Neural progenitor cell (in vitro differentiated cells): ENCODE results near the gene BAIAP2. TPM values are rescaled to one million over a fixed set of nuclear protein-coding genes. Genes with fewer than 3 reads are reported as not detected.

Experiments used
- DNase-seq: peaks from one replicate; pipeline ENCODE4 v3.0.0-alpha.2; 2016; ENCODE audit warnings: low spot score
- H2AFZ ChIP-seq: fragments of 200-600 bp; sonication (generic); replicated peaks from 2 replicates; pipeline ENCODE4 v1.6.1; 2016; ENCODE audit warnings: antibody characterized with exemption
- H3F3A ChIP-seq: fragments of 200-600 bp; sonication (generic); 2 replicates; pipeline ENCODE4 v1.6.1; 2016; ENCODE audit warnings: antibody characterized with exemption, low read depth
- H3K27ac ChIP-seq: fragments of 200-600 bp; sonication (generic); 2 replicates; pipeline ENCODE4 v1.5.1; 2016; ENCODE audit warnings: mild to moderate bottlenecking
- H3K27me3 ChIP-seq: fragments of 200-600 bp; sonication (generic); 2 replicates; pipeline ENCODE4 v1.6.1; 2016; ENCODE audit warnings: mild to moderate bottlenecking, moderate library complexity
- H3K36me3 ChIP-seq: fragments of 200-600 bp; sonication (generic); 2 replicates; pipeline ENCODE4 v1.5.1; 2016
- H3K4me1 ChIP-seq: fragments of 200-600 bp; sonication (generic); 2 replicates; pipeline ENCODE4 v1.6.1; 2016; ENCODE audit warnings: mixed run types
- H3K4me2 ChIP-seq: fragments of 200-600 bp; sonication (generic); 2 replicates; pipeline ENCODE4 v1.6.1; 2016
- H3K4me3 ChIP-seq: fragments of 200-600 bp; sonication (generic); 2 replicates; pipeline ENCODE4 v1.5.1; 2016
- H3K79me2 ChIP-seq: fragments of 200-600 bp; sonication (generic); 2 replicates; pipeline ENCODE4 v1.6.1; 2016; ENCODE audit warnings: low read depth
- H3K9ac ChIP-seq: fragments of 200-600 bp; sonication (generic); 2 replicates; pipeline ENCODE4 v1.6.1; 2016
- H3K9me3 ChIP-seq: fragments of 200-600 bp; sonication (generic); 2 replicates; pipeline ENCODE4 v1.5.1; 2016; ENCODE audit warnings: low read depth
- H4K20me1 ChIP-seq: fragments of 200-600 bp; sonication (generic); 2 replicates; pipeline ENCODE4 v1.6.1; 2016; ENCODE audit warnings: low read depth
- H3K27ac Mint-ChIP-seq: 3 replicates; pipeline ENCODE4 v1.8.0; 2021; ENCODE audit warnings: mixed read lengths
- H3K27me3 Mint-ChIP-seq: 2 replicates; pipeline ENCODE4 v1.8.0; 2022; ENCODE audit warnings: low read depth, mild to moderate bottlenecking, inconsistent platforms, moderate library complexity, mixed read lengths; ENCODE audit not compliant: insufficient read depth
- H3K36me3 Mint-ChIP-seq: 3 replicates; pipeline ENCODE4 v1.8.0; 2021; ENCODE audit warnings: mixed read lengths
- H3K4me1 Mint-ChIP-seq: 3 replicates; pipeline ENCODE4 v1.8.0; 2021; ENCODE audit warnings: mixed read lengths
- H3K4me3 Mint-ChIP-seq: 3 replicates; pipeline ENCODE4 v1.8.0; 2021; ENCODE audit warnings: mild to moderate bottlenecking, moderate library complexity, mixed read lengths
- H3K9me3 Mint-ChIP-seq: 3 replicates; pipeline ENCODE4 v1.8.0; 2020; ENCODE audit warnings: mixed read lengths
- EZH2 ChIP-seq: fragments of 200-600 bp; sonication (generic); IDR thresholded peaks from 2 replicates; pipeline ENCODE4 v1.6.1; 2017; ENCODE audit warnings: antibody characterized with exemption, mild to moderate bottlenecking, moderate library complexity
- EZH2phosphoT487 ChIP-seq: fragments of 200-600 bp; sonication (generic); IDR thresholded peaks from 2 replicates; pipeline ENCODE4 v1.6.1; 2017; ENCODE audit warnings: antibody characterized with exemption
- total RNA-seq: library from RNA; depleted of rRNA; stranded (reverse); fragments of >200 nt; gene quantifications from 2 replicates; pipeline ENCODE4 v1.2.3, GENCODE V29; 2015; ENCODE audit warnings: low replicate concordance
- TF ChIP-seq, protein P1 (sequence below): fragments of 200-600 bp; sonication (generic); IDR thresholded peaks from 2 replicates; pipeline ENCODE4 v1.5.1; 2017; ENCODE audit warnings: antibody characterized with exemption, mild to moderate bottlenecking

BAIAP2 gene
- total RNA-seq, 1 donor from 2014 or later = 15.6 TPM

DNA sequence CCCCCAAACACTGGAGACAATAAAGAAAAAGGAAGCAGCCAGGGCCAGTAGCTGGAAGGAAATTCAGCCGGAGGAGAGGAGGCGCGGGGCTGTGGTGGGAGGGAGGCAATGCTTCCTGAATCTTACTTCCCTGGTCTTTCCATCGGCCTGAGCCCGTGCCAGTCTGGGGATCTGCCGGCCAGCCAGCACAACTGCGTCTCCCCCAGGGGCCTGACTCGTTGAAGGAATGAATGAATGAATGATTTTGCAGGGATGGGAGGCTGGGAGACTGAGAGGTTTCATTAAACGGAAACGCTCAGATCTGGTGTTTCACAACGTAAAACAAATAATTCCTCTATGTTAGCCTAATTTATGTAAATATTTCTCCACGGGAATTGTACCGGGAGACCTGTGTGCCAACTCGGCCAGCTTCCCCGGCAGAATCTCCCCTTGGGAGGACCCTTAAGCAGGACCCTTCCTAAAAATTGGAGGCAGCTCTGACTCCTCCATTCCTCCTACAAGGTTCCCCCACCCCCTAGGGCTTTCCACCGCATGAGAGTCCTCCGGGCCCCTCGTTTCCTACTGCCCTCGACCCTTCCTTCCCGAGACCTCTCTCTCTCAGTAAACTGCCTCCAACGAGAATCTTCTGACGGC, 1.3 kb upstream of the BAIAP2 start:
- H3K4me3 ChIP-seq = peak overlapping the region; percentile 91
- peaks cover 24% of the 10 kb centered on the region for H3K27me3 ChIP-seq
- no peak overlapping the region for H3K27ac ChIP-seq
- Mint-ChIP-seq H3K27me3 (peaks cover 11% of the 10 kb centered on the region), H3K4me1 (peaks cover 47% of the 10 kb centered on the region), H3K9me3 (no peaks in the 10 kb centered on the region), H3K36me3 (peaks cover 18% of the 10 kb centered on the region), H3K27ac (peak overlapping the region; percentile 57), H3K4me3 (peak overlapping the region; percentile 94)
- peaks cover 39% of the 10 kb centered on the region for H4K20me1 ChIP-seq
- DNase-seq = no peak
- H3K9ac ChIP-seq = peak overlapping the region; percentile 28
- no peaks in the 10 kb centered on the region for H3F3A ChIP-seq
- H3K4me1 ChIP-seq = peaks cover 12% of the 10 kb centered on the region
- TF ChIP-seq EZH2 = no peak
- TF ChIP-seq, protein P1, sequence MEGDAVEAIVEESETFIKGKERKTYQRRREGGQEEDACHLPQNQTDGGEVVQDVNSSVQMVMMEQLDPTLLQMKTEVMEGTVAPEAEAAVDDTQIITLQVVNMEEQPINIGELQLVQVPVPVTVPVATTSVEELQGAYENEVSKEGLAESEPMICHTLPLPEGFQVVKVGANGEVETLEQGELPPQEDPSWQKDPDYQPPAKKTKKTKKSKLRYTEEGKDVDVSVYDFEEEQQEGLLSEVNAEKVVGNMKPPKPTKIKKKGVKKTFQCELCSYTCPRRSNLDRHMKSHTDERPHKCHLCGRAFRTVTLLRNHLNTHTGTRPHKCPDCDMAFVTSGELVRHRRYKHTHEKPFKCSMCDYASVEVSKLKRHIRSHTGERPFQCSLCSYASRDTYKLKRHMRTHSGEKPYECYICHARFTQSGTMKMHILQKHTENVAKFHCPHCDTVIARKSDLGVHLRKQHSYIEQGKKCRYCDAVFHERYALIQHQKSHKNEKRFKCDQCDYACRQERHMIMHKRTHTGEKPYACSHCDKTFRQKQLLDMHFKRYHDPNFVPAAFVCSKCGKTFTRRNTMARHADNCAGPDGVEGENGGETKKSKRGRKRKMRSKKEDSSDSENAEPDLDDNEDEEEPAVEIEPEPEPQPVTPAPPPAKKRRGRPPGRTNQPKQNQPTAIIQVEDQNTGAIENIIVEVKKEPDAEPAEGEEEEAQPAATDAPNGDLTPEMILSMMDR = no peak
- H3K4me2 ChIP-seq = peak overlapping the region; percentile 90
- peaks cover 25% of the 10 kb centered on the region for H3K79me2 ChIP-seq
- no peaks in the 10 kb centered on the region for H3K36me3 ChIP-seq
- no peaks in the 10 kb centered on the region for H3K9me3 ChIP-seq
- H2AFZ ChIP-seq = no peak overlapping the region

DNA sequence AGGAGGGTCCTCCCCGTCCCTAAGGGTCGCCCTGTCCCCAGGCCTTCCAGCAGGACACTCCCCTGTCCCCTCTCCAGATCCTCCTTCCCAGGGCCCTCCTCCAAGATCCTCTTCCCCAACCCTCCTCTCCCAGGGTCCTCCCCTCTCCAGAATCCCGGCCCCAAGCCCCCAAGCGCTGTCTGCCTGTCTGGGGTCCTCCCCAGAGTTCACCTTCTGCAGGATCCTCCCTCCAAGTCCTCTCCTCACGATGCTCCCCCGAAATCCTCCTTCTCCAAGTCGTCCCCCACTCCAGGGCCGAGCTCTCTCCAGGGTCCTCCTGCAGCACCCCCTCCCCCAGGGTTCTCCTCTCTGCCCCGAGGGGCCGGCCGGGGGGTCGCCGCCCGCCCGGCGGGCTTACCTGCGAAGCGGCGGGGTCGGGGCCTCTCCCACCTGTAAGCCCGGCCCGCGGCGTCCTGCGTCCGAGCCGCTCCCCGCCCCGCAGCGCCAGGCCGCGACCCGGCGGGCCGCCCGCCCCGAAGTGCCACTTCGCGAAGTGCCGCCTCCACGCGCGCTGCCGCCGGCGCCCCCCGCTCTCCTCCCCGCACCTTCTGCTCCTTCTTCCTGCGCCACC, 678 bp upstream of the BAIAP2 start:
- peak; percentile 62 for DNase-seq
- Mint-ChIP-seq H3K27ac (peak overlapping the region; percentile 57), H3K36me3 (peaks cover 20% of the 10 kb centered on the region), H3K4me3 (peak overlapping the region; percentile 94), H3K27me3 (peaks cover 11% of the 10 kb centered on the region), H3K9me3 (no peaks in the 10 kb centered on the region), H3K4me1 (peaks cover 47% of the 10 kb centered on the region)
- Histone ChIP-seq H3K4me3 (peak overlapping the region; percentile 91), H3K79me2 (peaks cover 31% of the 10 kb centered on the region), H3K4me2 (peak overlapping the region; percentile 90), H3K27me3 (peaks cover 24% of the 10 kb centered on the region), H3K9ac (peak overlapping the region; percentile 28), H4K20me1 (peaks cover 42% of the 10 kb centered on the region), H3K27ac (no peak overlapping the region), H3K9me3 (no peaks in the 10 kb centered on the region), H2AFZ (no peak overlapping the region), H3K4me1 (peaks cover 12% of the 10 kb centered on the region), H3K36me3 (no peaks in the 10 kb centered on the region), H3F3A (no peaks in the 10 kb centered on the region)
- TF ChIP-seq EZH2 (peak; percentile 30), EZH2phosphoT487 (no peak)

DNA sequence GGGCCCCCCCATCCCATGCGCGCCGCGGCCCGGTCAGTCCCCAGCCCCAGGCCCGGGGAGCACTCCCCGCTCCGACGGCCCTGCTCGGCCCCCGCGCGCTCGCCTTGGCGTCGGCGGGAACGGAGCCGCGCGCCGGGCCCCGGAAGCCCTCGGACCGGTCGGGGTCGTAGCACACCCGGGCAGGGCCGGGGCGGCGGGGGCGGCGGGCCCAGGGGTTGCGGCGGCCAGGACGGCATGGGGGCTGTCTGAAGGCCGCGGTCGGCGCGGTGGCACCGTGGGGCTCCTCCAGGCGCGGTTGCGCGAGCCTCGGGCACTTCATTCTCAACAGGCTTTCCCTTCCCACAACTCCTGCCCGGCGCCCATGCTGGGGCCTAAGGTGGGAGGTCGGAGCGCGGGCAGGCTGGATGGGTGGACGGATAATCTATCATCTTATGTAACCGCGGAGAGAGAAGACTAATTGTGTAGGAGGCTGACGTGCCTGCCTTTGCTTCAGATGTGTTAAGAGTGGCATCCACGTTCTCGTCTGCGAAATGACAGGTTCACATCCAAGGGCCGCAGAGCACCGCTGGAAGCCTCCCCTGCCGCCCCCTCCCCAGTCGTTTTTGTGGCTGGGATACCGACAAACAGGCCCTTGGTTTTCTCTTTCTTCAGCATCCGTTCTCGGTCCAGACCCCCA, 708 bp downstream of the BAIAP2 start:
- no peaks in the 10 kb centered on the region for H3F3A ChIP-seq
- H3K9ac ChIP-seq = peak overlapping the region; percentile 43
- peaks cover 24% of the 10 kb centered on the region for H3K27me3 ChIP-seq
- H4K20me1 ChIP-seq = peaks cover 55% of the 10 kb centered on the region
- H3K36me3 ChIP-seq = no peaks in the 10 kb centered on the region
- H3K4me2 ChIP-seq = peak overlapping the region; percentile 97
- no peaks in the 10 kb centered on the region for H3K9me3 ChIP-seq
- peak overlapping the region; percentile 91 for H3K4me3 ChIP-seq
- no peak overlapping the region for H2AFZ ChIP-seq
- Mint-ChIP-seq H3K4me1 (peaks cover 60% of the 10 kb centered on the region), H3K36me3 (peaks cover 20% of the 10 kb centered on the region), H3K27me3 (peaks cover 9% of the 10 kb centered on the region), H3K9me3 (no peaks in the 10 kb centered on the region), H3K27ac (peak overlapping the region; percentile 46), H3K4me3 (peak overlapping the region; percentile 99)
- peaks cover 19% of the 10 kb centered on the region for H3K4me1 ChIP-seq
- H3K27ac ChIP-seq = no peak overlapping the region
- H3K79me2 ChIP-seq = peaks cover 43% of the 10 kb centered on the region
- TF ChIP-seq, protein P1 = no peak
- TF ChIP-seq EZH2 (no peak), EZH2phosphoT487 (no peak)
- DNase-seq = peak; percentile 54
